ENCODE data around the gene MMS19. TPM values are rescaled to one million over a fixed set of nuclear protein-coding genes. Genes with fewer than 3 reads are reported as not detected.
"Not testable (repeated sequence)": the region's sequence is repeated elsewhere in the genome, so short reads cannot be mapped to it uniquely, and the experiment has no call there.

MMS19 gene
- total RNA-seq, 6 donors from 2014 or later: 62.5 to 148 (median 77.0) TPM

DNA sequence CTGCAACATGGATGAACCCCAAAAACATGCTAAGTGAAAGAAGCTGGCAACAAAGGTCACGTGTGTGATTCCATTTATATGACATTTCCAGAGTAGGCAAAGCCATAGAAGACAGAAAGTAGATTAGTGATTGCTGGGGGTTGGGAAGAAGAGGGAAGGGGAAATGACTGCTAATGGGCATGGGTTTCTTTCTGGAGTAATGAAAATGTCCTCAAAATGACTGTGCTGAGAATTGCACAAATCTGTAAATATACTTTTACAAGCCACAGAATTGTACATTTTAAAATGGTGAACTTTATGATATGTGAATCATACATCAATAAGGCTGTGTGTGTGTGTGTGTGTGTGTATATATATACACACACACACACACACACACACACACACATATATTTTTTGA lies 15.8 kb downstream of the MMS19 start:
- H3K27me3 ChIP-seq: no peaks in the 10 kb centered on the region
- H3K4me3 ChIP-seq: no peak overlapping the region
- ATAC-seq (ENCODE audit: low FRiP score in 2 of 2) (no peak), DNase-seq (no peak)
- WGBS, 2 donors: 86 to 91% methylated on average over 1 of the region's 1 CpG
- peaks cover 11 to 62% (median 27%) of the 10 kb centered on the region in 4 donors for H3K36me3 ChIP-seq
- TF ChIP-seq EP300 (IDR thresholded peaks at IDR 0.05): no peak
- TF ChIP-seq, protein P1, sequence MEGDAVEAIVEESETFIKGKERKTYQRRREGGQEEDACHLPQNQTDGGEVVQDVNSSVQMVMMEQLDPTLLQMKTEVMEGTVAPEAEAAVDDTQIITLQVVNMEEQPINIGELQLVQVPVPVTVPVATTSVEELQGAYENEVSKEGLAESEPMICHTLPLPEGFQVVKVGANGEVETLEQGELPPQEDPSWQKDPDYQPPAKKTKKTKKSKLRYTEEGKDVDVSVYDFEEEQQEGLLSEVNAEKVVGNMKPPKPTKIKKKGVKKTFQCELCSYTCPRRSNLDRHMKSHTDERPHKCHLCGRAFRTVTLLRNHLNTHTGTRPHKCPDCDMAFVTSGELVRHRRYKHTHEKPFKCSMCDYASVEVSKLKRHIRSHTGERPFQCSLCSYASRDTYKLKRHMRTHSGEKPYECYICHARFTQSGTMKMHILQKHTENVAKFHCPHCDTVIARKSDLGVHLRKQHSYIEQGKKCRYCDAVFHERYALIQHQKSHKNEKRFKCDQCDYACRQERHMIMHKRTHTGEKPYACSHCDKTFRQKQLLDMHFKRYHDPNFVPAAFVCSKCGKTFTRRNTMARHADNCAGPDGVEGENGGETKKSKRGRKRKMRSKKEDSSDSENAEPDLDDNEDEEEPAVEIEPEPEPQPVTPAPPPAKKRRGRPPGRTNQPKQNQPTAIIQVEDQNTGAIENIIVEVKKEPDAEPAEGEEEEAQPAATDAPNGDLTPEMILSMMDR (IDR thresholded peaks at IDR 0.05): no peak
- TF ChIP-seq POLR2AphosphoS5 (IDR thresholded peaks at IDR 0.05): no peak
- no peak for TF ChIP-seq POLR2A (IDR thresholded peaks at IDR 0.05)
- H3K27ac ChIP-seq: peak overlapping the region in 1 of 4 donors; percentile 59
- H3K4me1 ChIP-seq: peaks cover 0 to 27% (median 8%) of the 10 kb centered on the region in 4 donors
- H3K9me3 ChIP-seq: no peaks in the 10 kb centered on the region

DNA sequence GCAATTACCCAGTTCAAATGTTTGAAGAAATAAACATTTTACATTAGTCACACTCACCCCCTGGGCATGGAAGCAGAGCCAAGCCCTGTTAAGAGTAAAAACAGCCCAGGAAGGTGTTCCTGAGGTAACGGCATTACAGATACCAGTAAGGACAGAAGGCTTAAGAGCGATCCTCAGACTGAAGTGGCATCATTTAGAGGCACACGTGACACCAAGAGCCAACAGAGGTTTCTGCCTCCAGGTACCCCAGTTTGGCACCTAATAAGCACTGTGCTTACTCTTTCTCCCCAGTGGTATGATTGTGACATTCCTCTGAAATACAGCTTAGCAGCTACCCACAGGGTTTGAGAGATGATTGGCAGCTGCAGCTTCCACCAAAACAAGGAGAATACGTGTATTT lies 17.2 kb downstream of the MMS19 start:
- WGBS, 2 donors: 68 to 89% methylated on average over 4 of the region's 4 CpGs
- DNase-seq (peak in 1 of 2 donors; percentile 73), ATAC-seq (ENCODE audit: low FRiP score in 2 of 2) (peak; percentile 28 to 80)
- H3K27me3 ChIP-seq: no peaks in the 10 kb centered on the region
- peaks cover 18 to 73% (median 39%) of the 10 kb centered on the region in 4 donors for H3K36me3 ChIP-seq
- H3K9me3 ChIP-seq: no peaks in the 10 kb centered on the region
- H3K27ac ChIP-seq: peak overlapping the region in 3 of 4 donors; percentile 1 to 69 (median 59)
- peaks cover 0 to 35% (median 10%) of the 10 kb centered on the region in 4 donors for H3K4me1 ChIP-seq
- no peak for TF ChIP-seq POLR2A (IDR thresholded peaks at IDR 0.05)
- TF ChIP-seq EP300 (IDR thresholded peaks at IDR 0.05): peak in 1 of 4 donors; percentile 39
- no peak for TF ChIP-seq POLR2AphosphoS5 (IDR thresholded peaks at IDR 0.05)
- TF ChIP-seq, protein P1 (IDR thresholded peaks at IDR 0.05): no peak
- no peak overlapping the region for H3K4me3 ChIP-seq

DNA sequence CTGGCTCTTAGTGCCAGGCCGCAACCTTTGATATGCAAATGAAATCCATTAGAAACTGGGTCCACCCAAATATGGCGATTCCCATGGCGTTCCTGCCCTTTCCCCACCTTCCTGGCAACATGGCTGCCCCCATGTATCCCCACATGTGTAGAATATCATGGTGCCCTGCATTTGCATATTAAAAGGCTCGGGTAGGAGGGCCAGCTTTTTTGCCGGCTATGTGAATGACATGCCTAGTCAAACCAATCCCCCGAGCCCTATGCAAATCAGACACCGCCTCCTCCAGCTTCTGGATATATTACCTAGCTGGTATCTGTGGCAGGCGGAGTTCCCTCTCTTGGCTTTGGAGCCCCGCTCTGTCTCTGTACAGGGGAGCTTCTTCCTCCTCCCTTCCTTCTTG lies 18.3 kb downstream of the MMS19 start:
- Histone ChIP-seq H3K36me3 (peaks cover 18 to 74% (median 47%) of the 10 kb centered on the region in 4 donors), H3K27ac (peak overlapping the region in 1 of 4 donors; percentile 15), H3K9me3 (no peaks in the 10 kb centered on the region), H3K4me3 (no peak overlapping the region), H3K27me3 (no peaks in the 10 kb centered on the region), H3K4me1 (peaks cover 0 to 41% (median 14%) of the 10 kb centered on the region in 4 donors)
- TF ChIP-seq, protein P1 (IDR thresholded peaks at IDR 0.05): no peak
- TF ChIP-seq POLR2A (IDR thresholded peaks at IDR 0.05): no peak
- no peak for TF ChIP-seq POLR2AphosphoS5 (IDR thresholded peaks at IDR 0.05)
- TF ChIP-seq EP300 (IDR thresholded peaks at IDR 0.05): no peak
- 86 to 94% methylated on average over 9 of the region's 9 CpGs for WGBS, 2 donors
- DNase-seq (no peak), ATAC-seq (ENCODE audit: low FRiP score in 2 of 2) (no peak)

DNA sequence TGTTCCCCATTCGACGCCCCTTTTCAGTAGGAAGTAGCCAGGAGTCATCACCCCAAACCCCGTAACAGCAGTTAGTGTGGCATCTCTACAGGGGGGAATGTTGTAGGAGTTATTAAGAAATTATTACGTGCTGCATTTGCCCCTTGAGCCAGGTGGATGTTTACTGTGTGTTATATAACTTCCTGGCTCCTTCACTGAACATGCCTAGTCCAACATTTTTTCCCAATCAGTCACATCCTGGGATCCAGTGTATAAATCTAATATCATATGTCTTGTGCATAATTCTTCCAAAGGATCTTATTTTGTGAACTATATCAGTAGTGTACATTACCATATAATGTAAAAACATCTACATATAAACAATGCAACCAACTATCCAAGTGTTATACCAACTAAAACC lies 18.8 kb downstream of the MMS19 start:
- 73 to 85% methylated on average over 1 to 4 of the region's 4 CpGs for WGBS, 2 donors
- not testable (repeated sequence) for ATAC-seq (ENCODE audit: low FRiP score in 2 of 2); DNase-seq; H3K27me3 ChIP-seq; H3K4me3 ChIP-seq; H3K9me3 ChIP-seq
- H3K27ac ChIP-seq: peak overlapping the region in 2 of 4 donors; percentile 15 to 22
- peaks cover 21 to 76% (median 48%) of the 10 kb centered on the region in 4 donors for H3K36me3 ChIP-seq
- peaks cover 0 to 41% (median 14%) of the 10 kb centered on the region in 4 donors for H3K4me1 ChIP-seq

DNA sequence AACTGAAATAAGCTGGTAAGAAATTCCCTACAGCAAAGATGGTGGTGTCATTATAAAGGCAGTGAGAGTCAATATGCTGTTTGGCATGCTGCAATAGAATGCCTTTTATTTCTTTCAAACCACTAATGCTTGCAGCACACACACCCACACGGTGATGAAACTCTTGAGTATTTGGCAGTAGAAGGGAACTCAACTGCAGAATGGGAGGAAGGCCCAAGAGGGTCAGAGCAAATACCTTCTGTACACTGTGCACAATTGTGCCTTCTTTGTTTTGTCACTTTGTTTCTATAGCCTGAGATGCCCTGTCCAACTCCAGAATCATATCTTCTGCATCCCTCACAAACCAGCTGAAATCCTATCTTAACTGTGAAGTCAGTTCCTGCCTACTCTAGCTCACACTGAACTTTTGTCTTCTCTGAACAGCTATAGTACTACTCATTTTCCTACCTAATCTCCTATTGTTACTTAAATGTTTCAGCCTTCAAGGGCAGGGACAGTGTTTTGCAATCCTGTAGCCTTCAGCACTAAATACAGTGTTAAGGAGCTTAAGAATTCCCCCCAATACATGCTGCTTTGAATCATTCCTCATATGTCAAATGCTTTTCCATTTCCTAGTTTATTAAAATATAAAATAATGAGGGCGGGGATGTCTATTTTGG lies 22.2 kb downstream of the MMS19 start:
- peak overlapping the region; percentile 6 to 61 (median 30) for H3K27ac ChIP-seq
- 69 to 70% methylated on average over 2 of the region's 2 CpGs for WGBS, 2 donors
- H3K4me3 ChIP-seq: no peak overlapping the region
- no peaks in the 10 kb centered on the region for H3K9me3 ChIP-seq
- ATAC-seq (ENCODE audit: low FRiP score in 2 of 2) (peak; percentile 75 to 77), DNase-seq (peak in 1 of 2 donors; percentile 41)
- peaks cover 0 to 34% (median 8%) of the 10 kb centered on the region in 4 donors for H3K4me1 ChIP-seq
- peaks cover 35 to 95% (median 66%) of the 10 kb centered on the region in 4 donors for H3K36me3 ChIP-seq
- H3K27me3 ChIP-seq: no peaks in the 10 kb centered on the region
- no peak for TF ChIP-seq EP300 (IDR thresholded peaks at IDR 0.05)
- TF ChIP-seq POLR2AphosphoS5 (IDR thresholded peaks at IDR 0.05): no peak
- TF ChIP-seq, protein P1 (IDR thresholded peaks at IDR 0.05): no peak
- TF ChIP-seq POLR2A (IDR thresholded peaks at IDR 0.05): no peak

All from upper lobe of left lung (tissue), 6 donors.